Left forelimb (tissue), 1 donor: Measurements from ENCODE around the gene ZNF438.
"Not testable (repeated sequence)": the region's sequence is repeated elsewhere in the genome, so short reads cannot be mapped to it uniquely, and the experiment has no call there.

Source experiments
- DNase-seq: peaks from one replicate; pipeline ENCODE4 v3.0.0-alpha.2; 2018; ENCODE audit warnings: low spot score

ZNF438 gene

GRCh38 chr10:30985512-30985911, 46.2 kb downstream of the ZNF438 start:
- DNase-seq, result no peak

GRCh38 chr10:30984563-30985328, 46.9 kb downstream of the ZNF438 start:
- no peak for DNase-seq

GRCh38 chr10:30983209-30983608, 48.5 kb downstream of the ZNF438 start:
- DNase-seq, result not testable (repeated sequence)

GRCh38 chr10:30980951-30981616, 50.6 kb downstream of the ZNF438 start:
- no peak for DNase-seq

- no peak for DNase-seq
Measured at GRCh38 chr10:30979956-30980355, 51.7 kb downstream of the ZNF438 start.

GRCh38 chr10:30978843-30979242, 52.8 kb downstream of the ZNF438 start:
- DNase-seq, result no peak

- DNase-seq, result no peak
Measured at GRCh38 chr10:30977385-30977784, 54.3 kb downstream of the ZNF438 start.

GRCh38 chr10:30974773-30975415, 56.8 kb downstream of the ZNF438 start:
- no peak for DNase-seq

GRCh38 chr10:30974355-30974754, 57.3 kb downstream of the ZNF438 start:
- DNase-seq, result no peak

- no peak for DNase-seq
Measured at GRCh38 chr10:30973737-30974136, 57.9 kb downstream of the ZNF438 start.

GRCh38 chr10:30970760-30971460, 60.8 kb downstream of the ZNF438 start:
- DNase-seq, result no peak

- DNase-seq, result no peak
Measured at GRCh38 chr10:30968711-30969110, 63.0 kb downstream of the ZNF438 start.

- no peak for DNase-seq
Measured at GRCh38 chr10:30967650-30968410, 63.8 kb downstream of the ZNF438 start.

- DNase-seq, result no peak
Measured at GRCh38 chr10:30963992-30964930, 67.4 kb downstream of the ZNF438 start.

- DNase-seq, result no peak
Measured at GRCh38 chr10:30962522-30962921, 69.1 kb downstream of the ZNF438 start.

- DNase-seq, result no peak
Measured at GRCh38 chr10:30959836-30960210, 71.8 kb downstream of the ZNF438 start.

- DNase-seq, result not testable (repeated sequence)
Measured at GRCh38 chr10:30949218-30949617, 82.4 kb downstream of the ZNF438 start.

- no peak for DNase-seq
Measured at GRCh38 chr10:30944005-30944404, 87.7 kb downstream of the ZNF438 start.

- DNase-seq, result no peak
Measured at GRCh38 chr10:30943451-30943850, 88.2 kb downstream of the ZNF438 start.

GRCh38 chr10:30940256-30940655, 91.4 kb downstream of the ZNF438 start:
- DNase-seq, result no peak
